Stimulated activated naive CD4-positive, alpha-beta T cell treated with Interleukin-2 at 50 U/mL for 16 hours (primary cell): Measurements from ENCODE around the gene AIFM1.
"Not testable (repeated sequence)": the region's sequence is repeated elsewhere in the genome, so short reads cannot be mapped to it uniquely, and the experiment has no call there.

Experiments
- DNase-seq: peaks from one replicate; lab custom pipeline; 2025; lab: John Stamatoyannopoulos, UW

Gene AIFM1

DNA sequence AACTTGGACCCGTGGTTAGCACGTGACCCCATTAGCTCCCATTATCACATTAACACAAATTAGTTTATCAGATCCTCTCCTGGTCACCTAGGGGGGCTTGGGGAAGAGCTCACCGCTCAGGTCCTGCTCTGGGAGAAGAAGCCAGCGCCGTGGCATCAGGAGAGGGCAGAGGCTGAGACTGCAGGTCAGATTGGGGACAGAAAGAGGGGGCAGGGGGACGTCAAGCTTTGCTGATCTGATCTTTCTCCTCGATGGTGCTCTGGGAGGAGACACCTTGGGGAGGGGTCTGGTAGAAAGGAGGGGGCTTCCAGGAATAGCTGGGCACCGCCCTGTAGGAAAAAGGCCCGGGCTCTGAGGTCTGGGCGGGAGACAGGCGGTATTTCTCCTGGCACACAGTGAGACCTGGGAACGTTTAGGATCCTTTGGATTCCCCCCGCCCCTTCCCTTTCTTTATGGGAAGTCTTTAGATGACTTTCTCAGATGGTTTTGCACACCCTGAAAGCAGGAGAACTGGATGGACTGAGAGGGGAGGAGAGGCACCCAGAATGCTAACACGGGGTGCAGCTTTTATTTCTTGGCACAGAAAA is 46.2 kb downstream of the AIFM1 start:
- DNase-seq, result no peak

GRCh38 chrX:130118441-130119311 is 47.0 kb downstream of the AIFM1 start:
- DNase-seq, result peak; percentile 4

DNA sequence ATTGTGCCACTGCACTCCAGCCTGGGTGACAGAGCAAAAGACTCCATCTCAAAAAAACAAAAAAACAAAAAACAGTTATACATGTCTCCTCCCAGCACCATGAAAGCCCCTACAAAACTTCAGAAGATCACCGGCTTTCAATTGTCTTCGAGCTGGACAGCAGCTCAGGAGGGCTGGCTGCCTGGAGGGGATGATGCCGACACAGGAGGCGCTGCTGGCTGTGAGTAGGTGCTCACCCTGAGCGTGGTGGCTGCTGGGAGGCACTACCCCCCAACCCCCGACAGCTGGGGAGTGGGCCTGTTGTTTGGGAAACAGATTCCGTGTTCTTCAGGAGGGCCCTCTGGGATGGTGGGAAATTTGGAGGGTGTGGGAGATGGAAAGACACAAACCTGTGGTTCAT is 48.5 kb downstream of the AIFM1 start:
- DNase-seq, result no peak

DNA sequence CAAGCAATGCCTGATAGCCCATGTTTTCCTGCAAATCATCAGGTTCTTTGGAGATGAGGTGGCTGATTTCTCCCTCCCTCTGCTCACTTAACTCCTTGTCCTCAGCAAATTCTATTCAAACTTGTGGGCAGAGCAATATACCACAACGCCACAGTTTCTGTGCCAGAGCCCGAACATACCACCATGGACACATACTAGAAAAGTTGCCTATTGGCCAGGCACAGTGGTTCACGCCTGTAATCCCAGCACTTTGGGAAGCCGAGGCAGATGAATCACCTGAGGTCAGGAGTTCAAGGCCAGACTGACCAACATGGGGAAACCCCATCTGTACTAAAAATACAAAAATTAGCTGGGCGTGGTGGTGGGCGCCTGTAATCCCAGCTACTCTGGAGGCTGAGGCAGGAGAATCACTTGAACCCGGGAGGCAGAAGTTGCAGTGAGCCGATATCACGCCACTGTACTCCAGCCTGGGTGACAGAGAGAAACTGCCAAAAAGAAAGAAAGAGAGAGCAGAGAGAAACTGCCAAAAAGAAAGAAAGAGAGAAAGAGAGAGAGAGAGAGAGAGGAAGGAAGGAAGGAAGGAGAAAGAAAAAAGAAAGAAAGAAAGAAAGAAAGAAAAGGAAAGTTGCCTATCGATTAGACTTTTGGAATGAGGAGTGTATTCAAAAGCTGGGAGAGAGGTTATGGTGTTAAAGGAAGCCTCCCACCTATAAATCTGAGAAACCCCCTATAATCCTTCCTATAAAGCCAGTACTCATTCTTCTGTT is 50.3 kb downstream of the AIFM1 start:
- DNase-seq, result not testable (repeated sequence)

- DNase-seq, result no peak
Observed at GRCh38 chrX:130114141-130114588, 51.5 kb downstream of the AIFM1 start.

GRCh38 chrX:130111220-130112154 is 54.2 kb downstream of the AIFM1 start:
- DNase-seq, result no peak

GRCh38 chrX:130110379-130111219 is 55.0 kb downstream of the AIFM1 start, which contains the start of gene ELF4:
Gene ELF4 (minus strand): TSS chrX:130110497. CDS start chrX:130081330, 29,167 bp downstream.
- DNase-seq, result peak; percentile 53

GRCh38 chrX:130109429-130110378 is 55.9 kb downstream of the AIFM1 start:
- peak; percentile 3 for DNase-seq

DNA sequence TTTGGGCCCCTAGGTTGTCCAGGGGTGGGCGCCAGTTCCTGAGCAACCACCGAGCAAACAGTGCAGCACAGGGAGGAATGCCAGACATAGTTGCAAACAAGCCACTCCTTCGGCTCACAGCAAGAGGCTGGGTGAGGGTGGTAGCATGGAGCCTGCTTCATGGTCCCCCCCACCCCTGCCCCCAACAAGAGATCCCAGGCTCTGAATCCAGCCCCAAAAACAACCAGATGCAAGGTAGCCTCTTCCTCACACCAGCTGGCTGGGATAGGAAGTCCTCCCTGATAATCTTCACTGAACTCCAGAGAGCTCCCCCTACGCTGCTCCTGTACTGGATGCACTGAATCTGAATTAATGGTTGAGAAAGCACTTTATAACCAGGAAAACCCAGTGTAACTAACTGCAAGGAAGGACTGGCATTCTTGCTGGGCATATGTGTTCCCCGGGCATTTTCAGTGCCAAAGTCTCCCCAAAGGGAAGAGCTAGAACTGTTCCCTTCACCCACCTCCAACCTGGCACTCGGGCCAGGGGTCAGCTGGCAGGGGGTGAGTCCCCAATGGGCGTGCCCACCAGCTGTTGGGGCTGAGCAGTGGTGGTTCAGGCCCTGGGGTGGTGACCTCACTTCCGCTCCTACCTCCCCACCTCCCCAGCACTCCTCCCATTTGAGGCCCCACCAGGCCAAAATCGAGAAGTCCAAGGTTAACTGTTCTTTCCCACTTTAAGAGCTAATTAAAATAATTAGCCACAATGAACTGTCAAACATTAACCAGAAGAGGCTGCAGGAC is 56.8 kb downstream of the AIFM1 start:
- DNase-seq, result peak; percentile 10

DNA sequence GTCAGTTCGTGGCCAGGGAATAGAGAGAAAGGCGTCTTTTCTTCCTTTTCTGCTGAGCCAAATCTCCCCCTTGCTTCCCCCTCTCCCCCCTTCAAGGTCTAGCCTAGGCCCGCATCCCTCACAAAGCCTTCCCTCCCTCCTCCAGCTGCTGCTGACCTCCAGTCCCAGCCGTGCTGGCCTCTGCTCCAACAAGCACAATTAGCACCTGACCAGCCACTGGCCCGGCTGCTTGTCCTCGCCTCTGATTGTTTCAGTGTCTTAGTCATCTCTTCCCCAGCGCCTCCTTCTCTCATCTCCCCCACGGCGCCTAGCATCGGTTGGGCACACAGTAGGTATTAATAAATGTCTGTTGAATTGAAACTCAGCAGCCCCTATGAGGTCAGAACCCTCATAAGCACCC is 59.6 kb downstream of the AIFM1 start:
- DNase-seq, result no peak

DNA sequence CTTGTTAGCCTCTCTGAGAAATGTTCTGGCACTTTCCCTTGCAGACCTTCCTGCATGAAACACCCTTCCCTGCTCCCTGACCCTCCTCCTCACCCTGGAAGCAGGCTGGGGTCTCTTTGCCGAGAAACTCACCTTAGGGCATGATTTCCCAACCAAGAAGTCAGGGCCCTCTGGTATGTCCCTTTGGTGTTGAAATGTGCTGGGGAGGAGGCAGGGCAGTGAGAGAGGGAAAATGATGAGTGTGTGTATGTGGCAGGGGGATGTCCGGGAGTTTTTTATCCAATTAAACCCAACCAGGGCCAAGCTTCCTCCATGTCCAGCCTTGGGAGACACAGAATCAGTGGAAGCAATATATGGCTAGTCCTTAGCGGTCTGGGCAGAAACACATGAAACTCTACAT is 60.4 kb downstream of the AIFM1 start:
- no peak for DNase-seq

- no peak for DNase-seq
Observed at GRCh38 chrX:130103605-130104004, 62.0 kb downstream of the AIFM1 start.

- no peak for DNase-seq
Observed at GRCh38 chrX:130100180-130100579, 65.5 kb downstream of the AIFM1 start.

DNA sequence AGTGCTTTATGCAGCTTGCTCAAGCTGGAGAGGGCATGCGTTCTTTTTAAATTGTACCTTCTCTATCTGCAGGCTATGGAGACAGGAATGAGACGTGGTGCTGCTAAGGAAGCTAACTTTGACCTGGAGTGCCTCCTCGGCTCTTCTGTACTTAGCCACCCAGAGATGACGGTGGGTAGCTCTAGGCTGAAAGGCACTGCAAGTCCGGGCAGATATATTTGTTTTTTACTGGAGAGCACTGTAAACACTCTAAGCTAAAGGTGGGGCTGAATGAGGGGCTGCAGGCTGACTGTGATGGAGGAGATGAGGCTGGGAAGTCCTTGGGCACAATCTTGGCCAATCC is 67.5 kb downstream of the AIFM1 start:
- DNase-seq, result no peak

DNA sequence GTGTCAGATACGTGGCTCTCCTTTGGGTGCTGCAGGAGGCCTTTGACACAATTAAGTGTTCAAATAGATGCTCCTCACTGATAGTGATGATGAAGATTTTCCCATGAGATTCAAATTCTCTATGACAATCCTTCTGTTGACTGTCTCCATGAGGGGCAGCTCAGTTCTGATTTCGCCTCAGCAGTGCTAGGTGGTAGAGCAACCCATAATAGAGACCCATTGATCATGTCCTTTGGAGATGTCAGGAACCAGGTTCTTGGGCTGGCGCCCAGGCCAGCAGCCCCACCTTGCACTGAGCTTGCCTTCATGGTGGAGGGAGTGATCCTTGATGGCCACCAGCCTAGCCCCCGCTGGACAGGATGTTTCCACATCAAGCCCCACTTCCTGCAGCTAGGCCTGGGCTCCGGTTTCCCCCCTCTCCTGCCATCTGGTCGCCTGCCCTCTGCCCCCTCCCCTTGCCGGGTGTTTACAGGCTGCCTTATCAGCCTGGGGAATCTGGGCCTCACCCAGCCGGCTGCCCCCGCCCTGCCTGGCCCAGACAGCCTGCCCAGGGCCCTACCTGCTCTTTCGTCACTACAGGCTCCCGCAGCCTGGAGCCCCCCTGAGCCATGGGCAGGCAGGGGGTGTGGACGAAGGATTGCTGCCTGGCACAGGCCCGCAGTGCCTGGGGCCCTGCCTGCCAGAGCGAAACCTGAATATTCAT is 68.0 kb downstream of the AIFM1 start:
- DNase-seq, result peak; percentile 2

- DNase-seq, result no peak
Observed at GRCh38 chrX:130095249-130096030, 70.2 kb downstream of the AIFM1 start.

- DNase-seq, result no peak
Observed at GRCh38 chrX:130094696-130095095, 70.9 kb downstream of the AIFM1 start.
